Measurements from ENCODE around the gene ZNF25.

DNA sequence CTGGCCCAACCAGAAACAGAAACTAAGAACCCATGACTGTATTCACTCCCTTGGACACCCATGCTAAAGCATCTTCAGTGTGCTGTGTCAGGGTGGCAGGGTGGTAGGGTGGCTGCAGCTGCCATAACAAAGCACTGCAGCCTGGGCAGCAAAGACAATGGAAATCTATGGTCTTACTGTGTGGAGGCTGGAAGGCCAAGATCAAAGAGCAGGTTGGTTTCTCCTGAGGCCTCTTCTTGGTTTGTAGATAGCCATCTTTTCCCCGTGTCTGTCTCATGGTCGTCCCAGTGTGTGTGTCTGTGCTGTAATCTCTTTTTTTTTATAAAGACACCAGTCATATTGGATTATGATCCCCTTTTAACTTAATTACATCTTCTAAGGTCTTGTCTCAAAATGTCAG, 15.2 kb upstream of the ZNF25 start:
- TF ChIP-seq POLR2A (IDR thresholded peaks at IDR 0.05; ENCODE audit: low read depth, low read length) (no peak), BHLHE40 (IDR thresholded peaks at IDR 0.05; ENCODE audit: low read depth, low read length) (no peak), CEBPB (IDR thresholded peaks at IDR 0.05; ENCODE audit: low read depth, low read length) (no peak), CTCF (conservative IDR thresholded peaks at IDR 0.05; ENCODE audit: low read depth, low read length) (no peak), USF2 (IDR thresholded peaks at IDR 0.05; ENCODE audit: low read depth, low read length) (no peak), MAFK (IDR thresholded peaks at IDR 0.05; ENCODE audit: low read depth, low read length) (no peak), RAD21 (IDR thresholded peaks at IDR 0.05; ENCODE audit: low read length) (no peak), NFE2L2 (IDR thresholded peaks at IDR 0.05; ENCODE audit: low read depth, low read length) (no peak), MAZ (IDR thresholded peaks at IDR 0.05; ENCODE audit: borderline replicate concordance, low read depth, low read length) (no peak), RFX5 (IDR thresholded peaks at IDR 0.05; ENCODE audit: low read depth, low read length) (no peak), MXI1 (IDR thresholded peaks at IDR 0.05; ENCODE audit: borderline replicate concordance, low read depth, low read length) (no peak), ELK1 (IDR thresholded peaks at IDR 0.05; ENCODE audit: borderline replicate concordance, low read depth, low read length) (no peak), FOS (IDR thresholded peaks at IDR 0.05; ENCODE audit: low read depth, low read length) (no peak), SMC3 (IDR thresholded peaks at IDR 0.05; ENCODE audit: low read depth, low read length) (no peak)
